Right kidney (tissue), 1 donor: ENCODE data around the gene CIAO3.
"Not testable (repeated sequence)": the region's sequence is repeated elsewhere in the genome, so short reads cannot be mapped to it uniquely, and the experiment has no call there.

Source experiments
- DNase-seq: peaks from one replicate; pipeline ENCODE4 v3.0.0-alpha.2; 2016

Gene CIAO3

GRCh38 chr16:693364-693763 lies 47.4 kb downstream of the CIAO3 start:
- DNase-seq, result no peak

- no peak for DNase-seq
These were observed 48.3 kb downstream of the CIAO3 start for GRCh38 chr16:692356-693108.

GRCh38 chr16:691242-691641 lies 49.6 kb downstream of the CIAO3 start:
- not testable (repeated sequence) for DNase-seq

GRCh38 chr16:689175-689897 lies 51.5 kb downstream of the CIAO3 start:
- no peak for DNase-seq

- no peak for DNase-seq
These were observed 53.3 kb downstream of the CIAO3 start for GRCh38 chr16:687499-687898.

GRCh38 chr16:686459-687260 lies 54.1 kb downstream of the CIAO3 start:
- no peak for DNase-seq

GRCh38 chr16:685967-686366 lies 54.8 kb downstream of the CIAO3 start:
- no peak for DNase-seq

- no peak for DNase-seq
These were observed 55.7 kb downstream of the CIAO3 start for GRCh38 chr16:684961-685696.

GRCh38 chr16:684071-684794 lies 56.6 kb downstream of the CIAO3 start, which contains the start of gene JMJD8:
Gene JMJD8 (minus strand): TSS chr16:684334. CDS start chr16:684319, 15 bp downstream.
- peak; percentile 88 for DNase-seq

GRCh38 chr16:683396-684070 lies 57.3 kb downstream of the CIAO3 start:
- no peak for DNase-seq

GRCh38 chr16:682493-683395 lies 58.1 kb downstream of the CIAO3 start:
- DNase-seq, result no peak

- no peak for DNase-seq
These were observed 58.9 kb downstream of the CIAO3 start for GRCh38 chr16:681746-682427.

- no peak for DNase-seq
These were observed 59.6 kb downstream of the CIAO3 start for GRCh38 chr16:680967-681745.

GRCh38 chr16:680625-680945 lies 60.2 kb downstream of the CIAO3 start:
- no peak for DNase-seq

- DNase-seq, result peak; percentile 90
These were observed 60.8 kb downstream of the CIAO3 start, which contains the start of gene STUB1 for GRCh38 chr16:679814-680624. Gene STUB1 (plus strand): TSS chr16:680410. CDS start chr16:680526, 116 bp downstream.
